LNCaP clone FGC (cell line): ENCODE data around the gene ISL2.
A peak's percentile ranks its signal among the peaks of the same experiment; 100 is the strongest.

Experiments
- DNase-seq: peaks from one replicate; pipeline ENCODE4 v3.0.0-alpha.2; 2011; ENCODE audit warnings: low read depth
- H3K4me3 ChIP-seq: 2 replicates; pipeline ENCODE4 v1.5.1; 2011; ENCODE audit warnings: mild to moderate bottlenecking, low read depth, low read length, control low read depth
- TF ChIP-seq, protein P1 (sequence below): IDR thresholded peaks from 2 replicates; pipeline ENCODE4 v1.5.1; 2012; ENCODE audit warnings: mild to moderate bottlenecking; ENCODE audit not compliant: control insufficient read depth, insufficient read depth; ENCODE audit errors: extremely low read depth

Gene ISL2

DNA sequence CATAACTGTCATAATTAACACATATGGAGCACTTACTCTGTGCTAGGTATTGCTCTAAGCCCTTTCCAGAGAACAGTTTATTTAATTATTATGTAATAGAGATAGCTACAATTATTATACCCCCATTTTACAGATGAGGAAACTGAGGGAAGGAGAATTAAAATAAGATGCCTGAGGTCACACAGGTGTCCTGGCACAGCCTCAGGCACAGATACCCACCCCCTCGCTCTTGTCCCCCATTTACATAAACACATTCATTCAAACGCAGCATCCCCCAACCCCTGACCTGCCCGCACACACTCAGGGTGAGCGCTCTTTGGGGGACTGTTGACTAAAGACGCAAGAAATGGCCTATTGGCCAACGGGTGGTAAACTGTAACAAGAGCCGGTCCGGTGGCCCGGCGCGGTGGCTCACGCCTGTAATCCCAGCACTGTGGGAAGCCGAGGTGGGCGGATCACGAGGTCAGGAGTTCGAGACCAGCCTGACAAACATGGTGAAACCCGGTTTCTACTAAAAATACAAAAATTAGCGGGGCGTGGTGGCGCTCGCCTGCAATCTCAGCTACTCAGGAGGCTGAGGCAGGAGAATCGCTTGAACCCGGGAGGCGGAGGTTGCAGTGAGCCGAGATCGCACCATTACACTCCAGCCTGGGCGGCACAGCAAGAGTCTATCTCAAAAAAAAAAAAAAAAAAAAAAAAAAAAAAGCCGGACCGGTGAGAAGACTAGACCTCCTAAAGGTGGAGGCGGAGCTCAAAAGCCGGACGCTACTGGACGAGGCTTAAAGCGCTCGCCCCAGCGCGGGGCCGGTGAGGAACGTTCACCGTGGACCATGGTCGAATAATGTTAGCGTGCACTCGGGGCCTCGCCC, 1.9 kb upstream of the ISL2 start:
- TF ChIP-seq, protein P1, sequence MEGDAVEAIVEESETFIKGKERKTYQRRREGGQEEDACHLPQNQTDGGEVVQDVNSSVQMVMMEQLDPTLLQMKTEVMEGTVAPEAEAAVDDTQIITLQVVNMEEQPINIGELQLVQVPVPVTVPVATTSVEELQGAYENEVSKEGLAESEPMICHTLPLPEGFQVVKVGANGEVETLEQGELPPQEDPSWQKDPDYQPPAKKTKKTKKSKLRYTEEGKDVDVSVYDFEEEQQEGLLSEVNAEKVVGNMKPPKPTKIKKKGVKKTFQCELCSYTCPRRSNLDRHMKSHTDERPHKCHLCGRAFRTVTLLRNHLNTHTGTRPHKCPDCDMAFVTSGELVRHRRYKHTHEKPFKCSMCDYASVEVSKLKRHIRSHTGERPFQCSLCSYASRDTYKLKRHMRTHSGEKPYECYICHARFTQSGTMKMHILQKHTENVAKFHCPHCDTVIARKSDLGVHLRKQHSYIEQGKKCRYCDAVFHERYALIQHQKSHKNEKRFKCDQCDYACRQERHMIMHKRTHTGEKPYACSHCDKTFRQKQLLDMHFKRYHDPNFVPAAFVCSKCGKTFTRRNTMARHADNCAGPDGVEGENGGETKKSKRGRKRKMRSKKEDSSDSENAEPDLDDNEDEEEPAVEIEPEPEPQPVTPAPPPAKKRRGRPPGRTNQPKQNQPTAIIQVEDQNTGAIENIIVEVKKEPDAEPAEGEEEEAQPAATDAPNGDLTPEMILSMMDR, result no peak
- H3K4me3 ChIP-seq, result no peak overlapping the region
- no peak for DNase-seq

DNA sequence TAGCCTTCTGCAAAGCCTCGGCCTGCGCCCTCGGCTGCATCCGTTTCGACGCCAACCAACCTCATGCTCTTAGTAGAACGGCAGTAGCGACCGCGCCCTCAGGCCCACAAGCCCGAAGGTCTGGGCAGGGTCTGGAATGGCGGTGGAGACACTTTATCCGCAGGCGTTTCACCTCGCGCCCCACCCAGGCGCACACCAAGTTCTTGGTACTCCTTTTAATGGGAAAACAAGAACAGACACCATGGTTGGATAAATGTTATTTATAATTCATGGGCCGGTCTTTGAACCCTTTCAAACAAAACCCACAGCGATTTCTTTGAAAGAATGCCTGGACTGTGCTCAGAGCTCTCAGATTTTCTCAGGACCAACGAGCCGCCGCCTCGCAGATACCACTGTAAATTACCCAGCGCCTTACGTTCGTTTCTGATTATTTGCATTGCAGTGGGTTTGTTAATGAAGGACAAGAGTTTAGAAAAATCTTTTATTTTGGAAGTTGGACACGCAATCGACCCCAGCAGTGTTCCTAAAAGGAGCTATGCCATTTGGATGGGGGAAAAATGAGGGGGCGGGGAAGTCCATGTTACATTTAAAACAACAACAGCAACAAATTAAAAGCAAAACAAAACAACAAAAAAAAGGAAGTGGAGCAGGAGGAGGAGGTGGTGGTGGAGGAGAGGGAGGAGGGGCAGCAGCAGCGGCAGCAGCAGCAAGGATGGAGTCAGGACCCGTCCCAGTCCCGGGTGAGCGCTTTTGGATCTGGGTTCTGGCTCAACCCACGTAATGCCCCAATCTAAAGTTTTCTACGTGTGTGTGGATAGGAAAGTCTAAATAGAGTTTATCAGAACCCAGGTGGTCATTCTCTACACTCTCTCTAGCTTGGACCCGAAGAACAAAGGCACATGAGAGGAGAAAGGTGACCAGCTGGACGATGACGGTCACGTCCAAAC, 993 bp upstream of the ISL2 start:
- TF ChIP-seq, protein P1, result no peak
- no peak for DNase-seq
- H3K4me3 ChIP-seq, result peak overlapping the region; percentile 60

DNA sequence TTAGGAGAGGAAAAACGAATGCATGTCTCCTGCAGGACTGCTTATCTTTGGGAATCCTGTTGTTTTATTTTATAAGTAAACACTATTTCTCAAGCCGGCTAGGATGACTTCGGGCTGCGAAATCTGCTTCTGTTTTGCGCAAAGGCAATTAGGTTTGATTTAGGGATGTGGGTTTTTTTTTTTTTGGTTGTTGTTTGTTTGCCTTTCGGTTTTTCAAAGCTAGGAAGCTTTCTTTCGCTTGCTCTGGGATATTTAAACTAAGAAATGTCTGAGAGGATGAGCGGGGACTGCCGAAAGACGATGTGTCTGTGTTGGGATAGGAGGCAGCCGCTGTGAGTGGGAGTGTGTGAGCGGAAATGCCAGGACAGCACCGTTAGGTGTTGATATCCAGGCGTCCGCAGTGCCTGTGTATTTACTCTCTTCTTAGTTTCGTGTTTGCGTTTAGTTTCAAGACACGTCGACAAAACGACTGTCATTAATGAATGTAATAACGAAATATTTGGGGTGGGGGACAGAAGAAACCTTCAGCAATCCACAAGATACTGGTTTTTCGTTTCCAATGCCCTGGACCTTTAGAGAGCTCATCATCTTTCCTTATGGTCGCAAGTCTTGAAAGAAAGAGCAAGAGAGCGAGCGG, 604 bp downstream of the ISL2 start:
- DNase-seq, result no peak
- TF ChIP-seq, protein P1, result no peak
- H3K4me3 ChIP-seq, result peak overlapping the region; percentile 60

DNA sequence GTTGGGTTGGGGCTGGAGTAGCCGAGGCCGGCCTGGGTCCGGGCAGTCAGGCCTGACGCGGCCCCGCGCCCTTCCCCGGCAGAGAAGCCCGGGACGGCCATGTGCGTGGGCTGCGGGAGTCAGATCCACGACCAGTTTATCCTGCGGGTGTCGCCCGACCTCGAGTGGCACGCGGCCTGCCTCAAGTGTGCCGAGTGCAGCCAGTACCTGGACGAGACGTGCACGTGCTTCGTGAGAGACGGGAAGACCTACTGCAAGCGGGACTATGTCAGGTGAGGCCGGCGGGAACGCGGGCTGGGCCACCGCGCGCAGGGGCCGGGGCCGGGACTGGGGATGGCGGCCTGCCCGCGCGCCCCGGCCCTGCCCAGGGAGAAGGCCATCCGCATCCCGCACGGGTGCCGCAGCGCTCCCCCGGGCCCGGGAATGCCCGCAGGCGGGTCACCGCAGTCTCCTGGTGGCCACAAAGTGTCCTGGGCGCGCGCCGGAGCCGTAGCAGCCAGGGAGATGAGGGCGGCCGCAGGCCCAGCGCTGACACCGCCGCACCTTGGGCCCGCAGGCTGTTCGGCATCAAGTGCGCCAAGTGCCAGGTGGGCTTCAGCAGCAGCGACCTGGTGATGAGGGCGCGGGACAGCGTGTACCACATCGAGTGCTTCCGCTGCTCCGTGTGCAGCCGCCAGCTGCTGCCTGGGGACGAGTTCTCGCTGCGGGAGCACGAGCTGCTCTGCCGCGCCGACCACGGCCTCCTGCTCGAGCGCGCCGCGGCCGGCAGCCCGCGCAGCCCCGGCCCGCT, 1.3 kb downstream of the ISL2 start:
- DNase-seq, result no peak
- peak overlapping the region; percentile 60 for H3K4me3 ChIP-seq
- TF ChIP-seq, protein P1, result no peak

DNA sequence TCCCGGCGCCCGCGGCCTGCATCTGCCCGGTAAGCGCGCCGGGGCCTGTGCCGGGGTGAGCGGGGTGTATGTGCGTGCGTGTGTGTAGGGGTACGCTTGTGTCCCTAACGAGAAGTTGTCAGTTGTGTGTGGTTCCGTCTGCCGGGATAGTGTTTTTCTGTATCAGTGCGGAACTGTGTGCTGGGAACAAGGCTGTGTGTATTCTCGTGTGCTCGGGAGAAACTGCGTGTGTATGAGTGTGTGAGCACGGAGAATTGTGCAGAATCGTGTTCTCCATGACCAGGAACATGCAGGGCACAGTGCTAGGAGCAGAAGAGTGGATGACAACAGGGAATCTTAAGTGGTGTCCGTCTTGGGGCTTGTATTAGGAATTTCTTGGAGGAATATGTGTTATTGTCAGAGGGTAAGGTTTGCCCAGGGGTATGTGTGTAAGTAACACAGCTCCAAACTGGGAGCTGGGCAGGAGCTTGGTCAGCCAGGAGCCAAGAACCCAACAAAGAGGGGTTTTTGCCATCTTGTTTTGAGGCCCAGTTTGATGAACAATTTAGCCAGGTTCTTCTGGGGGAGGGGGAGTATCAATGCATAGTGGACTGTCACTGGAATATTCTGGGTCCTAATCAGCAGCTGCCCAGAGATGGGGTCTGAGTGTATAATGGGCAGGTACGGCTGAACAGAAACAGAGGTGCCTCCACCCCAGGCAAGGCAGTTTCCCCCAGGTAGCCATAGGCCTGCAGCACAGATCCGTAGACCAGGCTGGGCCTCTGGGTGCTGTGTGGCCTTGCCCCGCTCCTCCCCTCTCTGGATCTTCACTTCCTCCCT, 2.1 kb downstream of the ISL2 start:
- DNase-seq, result no peak
- TF ChIP-seq, protein P1, result no peak

More for the DNA sequence above, 2.1 kb downstream of the ISL2 start:
- no peak overlapping the region for H3K4me3 ChIP-seq
